Adipocyte (in vitro differentiated cells): ENCODE results near the gene SS18.

Experiments
- DNase-seq: peaks from one replicate; pipeline ENCODE4 v3.0.0-alpha.2; 2015; ENCODE audit warnings: low read depth
- H3K27me3 ChIP-seq: replicated peaks from 2 replicates; pipeline ENCODE4 v1.7.0; 2013; ENCODE audit warnings: mild to moderate bottlenecking, low read length, moderate library complexity; ENCODE audit not compliant: control insufficient read depth, insufficient read depth
- H3K36me3 ChIP-seq: 2 replicates; pipeline ENCODE4 v1.7.0; 2013; ENCODE audit warnings: low read length, mild to moderate bottlenecking, moderate library complexity; ENCODE audit not compliant: control insufficient read depth, insufficient read depth, severe bottlenecking
- H3K4me1 ChIP-seq: 2 replicates; pipeline ENCODE4 v1.7.0; 2013; ENCODE audit warnings: mild to moderate bottlenecking, low read length, moderate library complexity; ENCODE audit not compliant: control insufficient read depth, insufficient read depth
- H3K4me3 ChIP-seq: 2 replicates; pipeline ENCODE4 v1.7.0; 2013; ENCODE audit warnings: mild to moderate bottlenecking, low read length, moderate library complexity
- H3K9ac ChIP-seq: 2 replicates; pipeline ENCODE4 v1.7.0; 2013; ENCODE audit warnings: mild to moderate bottlenecking, low read length, moderate library complexity
- H3K9me3 ChIP-seq: 2 replicates; pipeline ENCODE4 v1.7.0; 2013; ENCODE audit warnings: mild to moderate bottlenecking, low read length, moderate library complexity; ENCODE audit not compliant: control insufficient read depth

The SS18 gene

GRCh38 chr18:26036635-26037034 lies 53.8 kb downstream of the SS18 start:
- Histone ChIP-seq H3K4me3 (no peak overlapping the region), H3K27me3 (no peaks in the 10 kb centered on the region), H3K36me3 (peaks cover 78% of the 10 kb centered on the region), H3K9me3 (no peaks in the 10 kb centered on the region), H3K4me1 (no peaks in the 10 kb centered on the region), H3K9ac (no peak overlapping the region)
- no peak for DNase-seq

GRCh38 chr18:26034850-26035497 lies 55.4 kb downstream of the SS18 start:
- Histone ChIP-seq H3K27me3 (no peaks in the 10 kb centered on the region), H3K9ac (no peak overlapping the region), H3K4me1 (no peaks in the 10 kb centered on the region), H3K36me3 (peaks cover 94% of the 10 kb centered on the region), H3K9me3 (no peaks in the 10 kb centered on the region), H3K4me3 (no peak overlapping the region)
- no peak for DNase-seq

GRCh38 chr18:26022585-26022984 lies 67.8 kb downstream of the SS18 start:
- Histone ChIP-seq H3K36me3 (peaks cover 91% of the 10 kb centered on the region), H3K9ac (no peak overlapping the region), H3K4me3 (no peak overlapping the region), H3K4me1 (no peaks in the 10 kb centered on the region), H3K27me3 (no peaks in the 10 kb centered on the region), H3K9me3 (no peaks in the 10 kb centered on the region)
- no peak for DNase-seq

GRCh38 chr18:26021061-26021754 lies 69.2 kb downstream of the SS18 start:
- Histone ChIP-seq H3K9ac (no peak overlapping the region), H3K4me3 (no peak overlapping the region), H3K4me1 (no peaks in the 10 kb centered on the region), H3K27me3 (no peaks in the 10 kb centered on the region), H3K36me3 (peaks cover 91% of the 10 kb centered on the region), H3K9me3 (no peaks in the 10 kb centered on the region)
- DNase-seq: no peak

- no peaks in the 10 kb centered on the region for H3K4me1 ChIP-seq
- peaks cover 92% of the 10 kb centered on the region for H3K36me3 ChIP-seq
- no peak overlapping the region for H3K9ac ChIP-seq
- H3K4me3 ChIP-seq: no peak overlapping the region
- peak; percentile 7 for DNase-seq
- no peaks in the 10 kb centered on the region for H3K9me3 ChIP-seq
- no peaks in the 10 kb centered on the region for H3K27me3 ChIP-seq
Measured at GRCh38 chr18:26017929-26018328, 72.5 kb downstream of the SS18 start.

- H3K36me3 ChIP-seq: peaks cover 81% of the 10 kb centered on the region
- DNase-seq: no peak
- no peaks in the 10 kb centered on the region for H3K27me3 ChIP-seq
- H3K4me1 ChIP-seq: no peaks in the 10 kb centered on the region
- no peak overlapping the region for H3K9ac ChIP-seq
- no peak overlapping the region for H3K4me3 ChIP-seq
- H3K9me3 ChIP-seq: no peaks in the 10 kb centered on the region
Measured at GRCh38 chr18:26014462-26014861, 76.0 kb downstream of the SS18 start.

GRCh38 chr18:26008619-26009018 lies 81.8 kb downstream of the SS18 start:
- no peaks in the 10 kb centered on the region for H3K27me3 ChIP-seq
- no peak for DNase-seq
- H3K4me1 ChIP-seq: no peaks in the 10 kb centered on the region
- no peaks in the 10 kb centered on the region for H3K9me3 ChIP-seq
- peaks cover 29% of the 10 kb centered on the region for H3K36me3 ChIP-seq
- H3K9ac ChIP-seq: no peak overlapping the region
- no peak overlapping the region for H3K4me3 ChIP-seq

- Histone ChIP-seq H3K4me3 (no peak overlapping the region), H3K36me3 (peaks cover 26% of the 10 kb centered on the region), H3K27me3 (no peaks in the 10 kb centered on the region), H3K9me3 (no peaks in the 10 kb centered on the region), H3K4me1 (no peaks in the 10 kb centered on the region), H3K9ac (no peak overlapping the region)
- DNase-seq: no peak
Measured at GRCh38 chr18:26008096-26008495, 82.3 kb downstream of the SS18 start.

GRCh38 chr18:26005950-26006349 lies 84.5 kb downstream of the SS18 start:
- Histone ChIP-seq H3K27me3 (no peaks in the 10 kb centered on the region), H3K4me3 (no peak overlapping the region), H3K36me3 (peaks cover 16% of the 10 kb centered on the region), H3K9ac (no peak overlapping the region), H3K4me1 (no peaks in the 10 kb centered on the region), H3K9me3 (no peaks in the 10 kb centered on the region)
- no peak for DNase-seq

- H3K27me3 ChIP-seq: no peaks in the 10 kb centered on the region
- H3K9me3 ChIP-seq: no peaks in the 10 kb centered on the region
- no peak overlapping the region for H3K4me3 ChIP-seq
- H3K9ac ChIP-seq: no peak overlapping the region
- DNase-seq: no peak
- peaks cover 4% of the 10 kb centered on the region for H3K36me3 ChIP-seq
- H3K4me1 ChIP-seq: no peaks in the 10 kb centered on the region
Measured at GRCh38 chr18:26004832-26005231, 85.6 kb downstream of the SS18 start.

- no peak for DNase-seq
- Histone ChIP-seq H3K27me3 (no peaks in the 10 kb centered on the region), H3K36me3 (no peaks in the 10 kb centered on the region), H3K9ac (no peak overlapping the region), H3K4me1 (no peaks in the 10 kb centered on the region), H3K9me3 (no peaks in the 10 kb centered on the region), H3K4me3 (no peak overlapping the region)
Measured at GRCh38 chr18:26003817-26004216, 86.6 kb downstream of the SS18 start.

- H3K27me3 ChIP-seq: no peaks in the 10 kb centered on the region
- no peaks in the 10 kb centered on the region for H3K9me3 ChIP-seq
- no peak overlapping the region for H3K4me3 ChIP-seq
- no peak for DNase-seq
- no peaks in the 10 kb centered on the region for H3K4me1 ChIP-seq
- H3K9ac ChIP-seq: no peak overlapping the region
- no peaks in the 10 kb centered on the region for H3K36me3 ChIP-seq
Measured at GRCh38 chr18:26003356-26003755, 87.1 kb downstream of the SS18 start.
